Nephron (organoid): Measurements from ENCODE around the gene KAT6B.

Source experiments
- H3K27ac Mint-ChIP-seq, 3 experiments: 2 replicates each; pipeline ENCODE4 v1.8.0; 2020; ENCODE audit warnings: mixed read lengths in 3 of 3, mild to moderate bottlenecking in 2 of 3, moderate library complexity in 1 of 3
- H3K27me3 Mint-ChIP-seq: 2 replicates; pipeline ENCODE4 v1.8.0; 2021; ENCODE audit warnings: low read depth, mild to moderate bottlenecking, moderate library complexity, mixed read lengths
- H3K36me3 Mint-ChIP-seq: 2 replicates; pipeline ENCODE4 v1.8.0; 2020; ENCODE audit warnings: low read depth, mixed read lengths
- H3K4me1 Mint-ChIP-seq: 2 replicates; pipeline ENCODE4 v1.8.0; 2020; ENCODE audit warnings: mixed read lengths
- H3K4me3 Mint-ChIP-seq, 3 experiments: 2 replicates each; pipeline ENCODE4 v1.8.0; 2020; ENCODE audit warnings: mild to moderate bottlenecking in 3 of 3, mixed read lengths in 3 of 3, moderate library complexity in 2 of 3
- H3K9me3 Mint-ChIP-seq: 2 replicates; pipeline ENCODE4 v1.8.0; 2020; ENCODE audit warnings: mixed read lengths
- TF ChIP-seq, protein P1 (sequence below), 3 experiments: fragments of 200-600 bp; sonication (generic); IDR thresholded peaks; one replicate each; pipeline ENCODE4 v1.5.0; 2021; ENCODE audit warnings: antibody characterized with exemption in 3 of 3; ENCODE audit not compliant: unreplicated experiment in 3 of 3

KAT6B gene

DNA sequence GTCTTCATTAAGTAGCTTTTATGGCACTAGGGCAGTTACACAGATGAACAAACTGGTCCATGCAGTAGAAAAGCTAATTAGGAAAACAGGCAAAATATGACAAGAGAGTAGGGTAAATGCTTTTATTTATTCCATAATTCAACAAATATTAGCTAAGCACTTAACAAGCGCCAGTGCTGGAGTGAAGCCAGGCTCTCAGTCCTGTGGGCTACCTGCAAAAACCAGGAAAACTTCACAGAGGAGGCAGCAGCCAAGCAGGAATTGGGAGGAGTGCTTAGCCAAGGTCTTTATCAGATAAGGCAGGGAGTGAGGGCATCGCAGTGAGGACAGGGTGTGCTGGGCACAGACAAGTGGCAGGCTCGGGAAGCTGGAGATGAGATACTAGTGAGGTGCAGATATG is 4.9 kb upstream of the KAT6B start:
- Mint-ChIP-seq H3K4me1 (peaks cover 33% of the 10 kb centered on the region), H3K36me3 (no peaks in the 10 kb centered on the region), H3K9me3 (peaks cover 12% of the 10 kb centered on the region), H3K27me3 (no peaks in the 10 kb centered on the region), H3K27ac (peak overlapping the region; percentile 87 to 100 (median 92)), H3K4me3 (peak overlapping the region in 2 of 3 experiments; percentile 42 to 61)
- TF ChIP-seq, protein P1, sequence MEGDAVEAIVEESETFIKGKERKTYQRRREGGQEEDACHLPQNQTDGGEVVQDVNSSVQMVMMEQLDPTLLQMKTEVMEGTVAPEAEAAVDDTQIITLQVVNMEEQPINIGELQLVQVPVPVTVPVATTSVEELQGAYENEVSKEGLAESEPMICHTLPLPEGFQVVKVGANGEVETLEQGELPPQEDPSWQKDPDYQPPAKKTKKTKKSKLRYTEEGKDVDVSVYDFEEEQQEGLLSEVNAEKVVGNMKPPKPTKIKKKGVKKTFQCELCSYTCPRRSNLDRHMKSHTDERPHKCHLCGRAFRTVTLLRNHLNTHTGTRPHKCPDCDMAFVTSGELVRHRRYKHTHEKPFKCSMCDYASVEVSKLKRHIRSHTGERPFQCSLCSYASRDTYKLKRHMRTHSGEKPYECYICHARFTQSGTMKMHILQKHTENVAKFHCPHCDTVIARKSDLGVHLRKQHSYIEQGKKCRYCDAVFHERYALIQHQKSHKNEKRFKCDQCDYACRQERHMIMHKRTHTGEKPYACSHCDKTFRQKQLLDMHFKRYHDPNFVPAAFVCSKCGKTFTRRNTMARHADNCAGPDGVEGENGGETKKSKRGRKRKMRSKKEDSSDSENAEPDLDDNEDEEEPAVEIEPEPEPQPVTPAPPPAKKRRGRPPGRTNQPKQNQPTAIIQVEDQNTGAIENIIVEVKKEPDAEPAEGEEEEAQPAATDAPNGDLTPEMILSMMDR (IDR thresholded peaks at IDR 0.05; ENCODE audit: unreplicated experiment in 3 of 3) = no peak

DNA sequence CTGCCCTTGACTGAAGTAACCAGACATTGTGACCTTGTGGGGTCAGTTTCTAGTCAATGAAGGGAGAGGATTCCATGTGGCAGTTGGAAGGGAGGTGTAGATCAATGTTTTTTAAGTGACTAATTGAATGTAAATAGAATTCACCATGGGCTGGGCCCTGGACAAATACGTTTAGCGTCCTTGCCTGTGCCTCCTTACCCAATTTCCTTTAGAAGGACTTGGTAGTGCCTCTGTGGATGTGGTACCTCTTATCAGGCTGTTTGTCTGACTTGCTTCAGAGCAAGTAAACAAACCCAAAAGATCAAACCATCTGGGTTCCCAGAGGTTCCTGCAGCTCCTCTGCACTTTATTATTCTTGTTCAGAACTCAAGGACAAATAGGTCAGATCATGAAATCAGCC is 4.3 kb upstream of the KAT6B start:
- no peaks in the 10 kb centered on the region for H3K27me3 Mint-ChIP-seq
- H3K4me3 Mint-ChIP-seq = peak overlapping the region; percentile 38 to 61 (median 42)
- peaks cover 6% of the 10 kb centered on the region for H3K9me3 Mint-ChIP-seq
- H3K4me1 Mint-ChIP-seq = peaks cover 35% of the 10 kb centered on the region
- H3K27ac Mint-ChIP-seq = peak overlapping the region; percentile 87 to 100 (median 92)
- peaks cover 2% of the 10 kb centered on the region for H3K36me3 Mint-ChIP-seq
- TF ChIP-seq, protein P1 (IDR thresholded peaks at IDR 0.05; ENCODE audit: unreplicated experiment in 3 of 3) = no peak

DNA sequence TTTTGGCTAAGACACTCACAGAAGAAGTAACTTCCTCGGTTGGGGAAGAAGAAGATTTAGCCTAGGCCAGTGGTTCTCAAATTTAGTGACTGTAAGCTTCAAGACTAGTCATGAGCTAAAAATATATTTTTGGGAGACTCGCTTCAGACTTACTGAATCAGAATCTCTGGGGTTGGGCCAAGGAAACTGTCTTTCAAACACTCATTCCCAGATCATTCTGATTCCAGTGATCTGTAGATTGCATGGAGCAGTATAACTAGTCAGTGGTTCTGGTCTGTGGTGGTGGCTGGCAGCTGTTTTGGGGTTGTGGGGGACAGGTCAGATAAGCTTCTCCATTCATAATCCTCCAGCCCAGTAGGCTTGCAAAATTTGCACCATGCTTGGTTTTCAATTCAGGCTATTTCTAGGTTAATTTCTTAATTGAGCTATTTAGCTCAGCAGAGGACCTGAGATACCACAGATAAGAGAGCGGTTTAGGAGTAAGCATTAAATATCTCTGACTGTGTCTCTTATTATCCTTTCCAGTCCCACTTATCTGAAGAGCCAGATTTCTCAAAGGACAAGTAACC is 3.8 kb upstream of the KAT6B start:
- Mint-ChIP-seq H3K27me3 (no peaks in the 10 kb centered on the region), H3K4me1 (peaks cover 40% of the 10 kb centered on the region), H3K9me3 (peaks cover under 1% of the 10 kb centered on the region), H3K36me3 (peaks cover 6% of the 10 kb centered on the region), H3K27ac (peak overlapping the region; percentile 87 to 100 (median 92)), H3K4me3 (peak overlapping the region; percentile 82 to 90 (median 84))
- TF ChIP-seq, protein P1 (IDR thresholded peaks at IDR 0.05; ENCODE audit: unreplicated experiment in 3 of 3) = no peak

DNA sequence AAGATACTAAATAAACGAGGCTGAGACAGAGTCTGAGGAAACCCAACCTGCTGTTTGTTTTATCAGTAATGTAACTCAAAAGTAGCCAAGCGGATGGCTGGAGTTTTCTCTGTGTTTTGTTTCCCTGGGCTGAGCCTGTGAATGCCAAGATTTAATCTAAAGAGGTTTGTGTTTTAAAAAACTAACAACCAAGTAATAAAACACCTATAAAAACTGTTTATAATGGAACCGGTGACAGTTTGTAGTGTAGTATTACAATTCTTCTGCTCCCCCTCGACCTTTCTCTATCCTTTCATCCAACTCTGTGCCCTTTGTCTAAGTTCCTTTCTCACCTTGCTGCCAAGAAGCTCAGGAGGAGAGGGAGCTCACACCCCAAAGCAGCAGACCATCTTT is 2.6 kb upstream of the KAT6B start:
- peak overlapping the region; percentile 82 to 90 (median 84) for H3K4me3 Mint-ChIP-seq

DNA sequence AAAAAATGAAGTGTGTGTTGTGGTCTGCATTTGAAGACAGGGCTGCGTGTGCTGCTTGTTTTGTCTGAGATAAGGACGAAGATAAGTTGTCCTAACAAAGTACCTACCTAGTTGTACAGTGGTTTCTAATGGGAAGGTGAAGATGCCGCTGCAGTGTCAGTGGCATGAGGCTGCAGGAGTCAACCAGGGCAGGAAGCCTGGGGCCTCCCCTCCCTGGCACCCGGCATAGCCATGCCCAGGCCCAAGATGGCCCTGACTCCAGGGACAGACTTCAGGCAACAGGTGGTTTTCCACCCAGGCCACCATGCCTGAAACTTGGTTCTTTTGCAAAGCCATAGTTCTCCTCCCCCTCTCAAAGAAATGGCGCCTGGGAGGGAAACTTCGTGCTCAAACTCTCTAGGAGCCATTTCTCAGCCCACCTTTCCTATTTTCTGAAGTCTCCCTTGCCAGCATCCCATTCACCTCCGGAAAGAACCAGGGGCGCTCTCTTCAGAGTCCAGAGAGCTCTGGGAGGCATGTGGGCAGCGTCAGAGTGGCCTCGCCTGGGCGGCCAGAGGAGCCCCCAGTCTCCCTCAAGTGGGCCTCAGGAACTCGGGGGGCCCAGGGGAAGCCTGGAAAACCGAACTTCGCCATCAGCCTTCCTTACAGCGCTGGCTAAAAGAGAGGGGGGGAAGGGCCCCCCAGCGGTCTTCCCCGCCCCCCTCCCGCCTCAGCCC is 2.1 kb upstream of the KAT6B start:
- H3K4me3 Mint-ChIP-seq = peak overlapping the region; percentile 82 to 90 (median 84)
- no peaks in the 10 kb centered on the region for H3K9me3 Mint-ChIP-seq
- peaks cover 53% of the 10 kb centered on the region for H3K4me1 Mint-ChIP-seq
- TF ChIP-seq, protein P1 (IDR thresholded peaks at IDR 0.05; ENCODE audit: unreplicated experiment in 3 of 3) = no peak
- peak overlapping the region; percentile 87 to 100 (median 92) for H3K27ac Mint-ChIP-seq
- H3K36me3 Mint-ChIP-seq = peaks cover 19% of the 10 kb centered on the region
- no peaks in the 10 kb centered on the region for H3K27me3 Mint-ChIP-seq

More for the DNA sequence above, 2.6 kb upstream of the KAT6B start:
- Mint-ChIP-seq H3K27me3 (no peaks in the 10 kb centered on the region), H3K4me1 (peaks cover 48% of the 10 kb centered on the region), H3K36me3 (peaks cover 13% of the 10 kb centered on the region), H3K9me3 (no peaks in the 10 kb centered on the region), H3K27ac (peak overlapping the region; percentile 87 to 100 (median 92))
- TF ChIP-seq, protein P1 (IDR thresholded peaks at IDR 0.05; ENCODE audit: unreplicated experiment in 3 of 3) = no peak
